ENCODE data around the gene TMED10.

TMED10 gene

GRCh38 chr14:75156111-75156510 is 20.3 kb downstream of the TMED10 start:
- TF ChIP-seq TCF12 (IDR thresholded peaks at IDR 0.05; ENCODE audit: low read depth) (no peak), FOXM1 (IDR thresholded peaks at IDR 0.05; ENCODE audit: borderline replicate concordance, low read depth) (no peak), CEBPB (IDR thresholded peaks at IDR 0.05) (no peak), EGR1 (IDR thresholded peaks at IDR 0.05) (no peak), TAF1 (IDR thresholded peaks at IDR 0.05; ENCODE audit: low read depth) (no peak), NFIC (IDR thresholded peaks at IDR 0.05) (no peak)

GRCh38 chr14:75155169-75155568 is 21.2 kb downstream of the TMED10 start:
- TF ChIP-seq, protein P1, sequence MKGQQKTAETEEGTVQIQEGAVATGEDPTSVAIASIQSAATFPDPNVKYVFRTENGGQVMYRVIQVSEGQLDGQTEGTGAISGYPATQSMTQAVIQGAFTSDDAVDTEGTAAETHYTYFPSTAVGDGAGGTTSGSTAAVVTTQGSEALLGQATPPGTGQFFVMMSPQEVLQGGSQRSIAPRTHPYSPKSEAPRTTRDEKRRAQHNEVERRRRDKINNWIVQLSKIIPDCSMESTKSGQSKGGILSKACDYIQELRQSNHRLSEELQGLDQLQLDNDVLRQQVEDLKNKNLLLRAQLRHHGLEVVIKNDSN (IDR thresholded peaks at IDR 0.05) = no peak
- TF ChIP-seq TEAD4 (IDR thresholded peaks at IDR 0.05) (no peak), FOXM1 (IDR thresholded peaks at IDR 0.05; ENCODE audit: borderline replicate concordance, low read depth) (no peak), EP300 (IDR thresholded peaks at IDR 0.05; ENCODE audit: borderline replicate concordance) (no peak), TCF12 (IDR thresholded peaks at IDR 0.05; ENCODE audit: low read depth) (no peak), ZBTB7A (IDR thresholded peaks at IDR 0.05; ENCODE audit: low read depth) (no peak), EGR1 (IDR thresholded peaks at IDR 0.05) (no peak), CREB1 (IDR thresholded peaks at IDR 0.05; ENCODE audit: low read depth) (no peak), NFIC (IDR thresholded peaks at IDR 0.05) (no peak), CEBPB (IDR thresholded peaks at IDR 0.05) (no peak), MAX (IDR thresholded peaks at IDR 0.05) (no peak), TAF1 (IDR thresholded peaks at IDR 0.05; ENCODE audit: low read depth) (no peak), YY1 (IDR thresholded peaks at IDR 0.05; ENCODE audit: low read depth) (no peak), RAD21 (IDR thresholded peaks at IDR 0.05; ENCODE audit: low read depth) (no peak)
- TF ChIP-seq, protein P2, sequence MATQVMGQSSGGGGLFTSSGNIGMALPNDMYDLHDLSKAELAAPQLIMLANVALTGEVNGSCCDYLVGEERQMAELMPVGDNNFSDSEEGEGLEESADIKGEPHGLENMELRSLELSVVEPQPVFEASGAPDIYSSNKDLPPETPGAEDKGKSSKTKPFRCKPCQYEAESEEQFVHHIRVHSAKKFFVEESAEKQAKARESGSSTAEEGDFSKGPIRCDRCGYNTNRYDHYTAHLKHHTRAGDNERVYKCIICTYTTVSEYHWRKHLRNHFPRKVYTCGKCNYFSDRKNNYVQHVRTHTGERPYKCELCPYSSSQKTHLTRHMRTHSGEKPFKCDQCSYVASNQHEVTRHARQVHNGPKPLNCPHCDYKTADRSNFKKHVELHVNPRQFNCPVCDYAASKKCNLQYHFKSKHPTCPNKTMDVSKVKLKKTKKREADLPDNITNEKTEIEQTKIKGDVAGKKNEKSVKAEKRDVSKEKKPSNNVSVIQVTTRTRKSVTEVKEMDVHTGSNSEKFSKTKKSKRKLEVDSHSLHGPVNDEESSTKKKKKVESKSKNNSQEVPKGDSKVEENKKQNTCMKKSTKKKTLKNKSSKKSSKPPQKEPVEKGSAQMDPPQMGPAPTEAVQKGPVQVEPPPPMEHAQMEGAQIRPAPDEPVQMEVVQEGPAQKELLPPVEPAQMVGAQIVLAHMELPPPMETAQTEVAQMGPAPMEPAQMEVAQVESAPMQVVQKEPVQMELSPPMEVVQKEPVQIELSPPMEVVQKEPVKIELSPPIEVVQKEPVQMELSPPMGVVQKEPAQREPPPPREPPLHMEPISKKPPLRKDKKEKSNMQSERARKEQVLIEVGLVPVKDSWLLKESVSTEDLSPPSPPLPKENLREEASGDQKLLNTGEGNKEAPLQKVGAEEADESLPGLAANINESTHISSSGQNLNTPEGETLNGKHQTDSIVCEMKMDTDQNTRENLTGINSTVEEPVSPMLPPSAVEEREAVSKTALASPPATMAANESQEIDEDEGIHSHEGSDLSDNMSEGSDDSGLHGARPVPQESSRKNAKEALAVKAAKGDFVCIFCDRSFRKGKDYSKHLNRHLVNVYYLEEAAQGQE (IDR thresholded peaks at IDR 0.05; ENCODE audit: low read depth) = no peak

DNA sequence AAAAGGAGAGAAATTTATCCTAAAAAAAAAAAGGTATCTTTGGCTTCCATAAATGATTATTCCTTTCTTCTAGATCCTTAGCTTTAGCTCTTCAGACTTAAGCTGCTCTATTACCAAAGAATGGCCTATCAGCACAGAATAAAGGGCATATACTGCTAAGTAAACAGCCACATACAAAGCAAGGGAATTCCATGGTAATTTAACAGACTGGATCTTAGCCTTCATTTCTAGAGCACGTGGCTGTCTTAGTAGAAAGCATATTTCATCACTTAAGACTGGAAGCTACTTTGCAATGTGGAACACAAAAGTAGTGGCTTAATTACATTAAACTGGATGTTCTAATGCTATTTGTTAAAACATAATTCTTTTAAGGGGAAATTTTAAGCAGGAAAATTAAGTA is 23.1 kb downstream of the TMED10 start:
- TF ChIP-seq RAD21 (IDR thresholded peaks at IDR 0.05; ENCODE audit: low read depth) (no peak), EGR1 (IDR thresholded peaks at IDR 0.05) (no peak), YY1 (IDR thresholded peaks at IDR 0.05; ENCODE audit: low read depth) (no peak), TAF1 (IDR thresholded peaks at IDR 0.05; ENCODE audit: low read depth) (no peak), FOXM1 (IDR thresholded peaks at IDR 0.05; ENCODE audit: borderline replicate concordance, low read depth) (no peak), CREB1 (IDR thresholded peaks at IDR 0.05; ENCODE audit: low read depth) (no peak), TCF12 (IDR thresholded peaks at IDR 0.05; ENCODE audit: low read depth) (no peak), CEBPB (IDR thresholded peaks at IDR 0.05) (no peak), NFIC (IDR thresholded peaks at IDR 0.05) (no peak), TEAD4 (IDR thresholded peaks at IDR 0.05) (no peak), EP300 (IDR thresholded peaks at IDR 0.05; ENCODE audit: borderline replicate concordance) (no peak), ZBTB7A (IDR thresholded peaks at IDR 0.05; ENCODE audit: low read depth) (no peak), MAX (IDR thresholded peaks at IDR 0.05) (no peak)
- TF ChIP-seq, protein P2 (IDR thresholded peaks at IDR 0.05; ENCODE audit: low read depth) = no peak
- TF ChIP-seq, protein P1 (IDR thresholded peaks at IDR 0.05) = no peak

GRCh38 chr14:75151851-75152250 is 24.6 kb downstream of the TMED10 start:
- TF ChIP-seq FOXM1 (IDR thresholded peaks at IDR 0.05; ENCODE audit: borderline replicate concordance, low read depth) (no peak), ZBTB7A (IDR thresholded peaks at IDR 0.05; ENCODE audit: low read depth) (no peak), EGR1 (IDR thresholded peaks at IDR 0.05) (no peak)

DNA sequence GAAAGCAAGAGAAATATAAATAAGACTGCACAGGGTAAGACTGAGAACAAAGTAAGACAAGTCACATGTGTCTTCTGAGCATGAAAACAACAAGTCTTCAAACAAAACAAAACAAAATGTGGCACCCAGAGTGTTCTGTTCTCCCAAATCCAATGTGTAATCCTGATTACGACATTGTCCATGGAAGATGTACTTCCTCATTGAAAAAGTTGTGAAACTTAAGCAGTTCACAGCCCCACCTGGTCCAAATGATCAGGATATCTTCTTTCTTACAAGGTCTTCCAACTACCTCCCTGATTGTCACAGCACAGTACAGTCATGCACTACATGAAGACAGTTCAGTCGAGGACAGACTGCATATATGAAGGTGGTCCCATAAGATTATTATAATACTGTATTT is 26.3 kb downstream of the TMED10 start:
- TF ChIP-seq NFIC (IDR thresholded peaks at IDR 0.05) (no peak), MAX (IDR thresholded peaks at IDR 0.05) (no peak), CEBPB (IDR thresholded peaks at IDR 0.05) (no peak), ZBTB7A (IDR thresholded peaks at IDR 0.05; ENCODE audit: low read depth) (no peak), TEAD4 (IDR thresholded peaks at IDR 0.05) (no peak), YY1 (IDR thresholded peaks at IDR 0.05; ENCODE audit: low read depth) (no peak), FOXM1 (IDR thresholded peaks at IDR 0.05; ENCODE audit: borderline replicate concordance, low read depth) (no peak), RAD21 (IDR thresholded peaks at IDR 0.05; ENCODE audit: low read depth) (no peak), CREB1 (IDR thresholded peaks at IDR 0.05; ENCODE audit: low read depth) (no peak), EP300 (IDR thresholded peaks at IDR 0.05; ENCODE audit: borderline replicate concordance) (no peak), EGR1 (IDR thresholded peaks at IDR 0.05) (no peak), TCF12 (IDR thresholded peaks at IDR 0.05; ENCODE audit: low read depth) (no peak), TAF1 (IDR thresholded peaks at IDR 0.05; ENCODE audit: low read depth) (no peak)
- TF ChIP-seq, protein P1 (IDR thresholded peaks at IDR 0.05) = no peak
- TF ChIP-seq, protein P2 (IDR thresholded peaks at IDR 0.05; ENCODE audit: low read depth) = no peak
